ENCODE data around the gene RTP3. TPM values are rescaled to one million over a fixed set of nuclear protein-coding genes. Genes with fewer than 3 reads are reported as not detected.
"Not testable (repeated sequence)": the region's sequence is repeated elsewhere in the genome, so short reads cannot be mapped to it uniquely, and the experiment has no call there.

RTP3 gene
- total RNA-seq, 2 experiments from 2014 or later: not detected

DNA sequence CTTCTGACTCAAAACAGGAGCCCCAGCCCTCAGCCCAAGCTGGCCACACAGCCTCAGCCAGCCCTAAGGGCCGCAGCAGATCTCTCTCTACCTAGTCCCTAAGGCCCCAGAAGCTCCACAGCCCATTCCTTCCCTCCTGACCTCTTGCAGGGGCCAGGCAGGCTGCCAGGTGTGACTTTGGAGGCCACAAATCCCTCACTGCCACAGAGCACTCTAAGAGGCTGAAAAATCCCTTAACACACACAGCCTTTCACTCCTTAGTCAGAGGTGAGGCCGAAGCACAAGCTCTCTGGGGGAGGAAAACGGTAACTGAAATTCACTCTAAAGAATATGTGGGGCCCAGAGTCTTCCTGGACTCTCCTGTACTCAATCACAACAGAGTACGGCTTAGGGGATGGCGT is 45.0 kb downstream of the RTP3 start:
- ChIA-PET CTCF (interaction anchor here (1.1 to 2.5 kb wide), 5 partner anchors 16 to 87 kb away, joined by 3 to 19 read pairs (median 3); no protein-coding TSS in a partner anchor), POLR2A (interaction anchor here (0.6 kb wide), 1 partner anchor 16 kb away, joined by 3 read pairs; no protein-coding TSS in a partner anchor)
- Mint-ChIP-seq H3K4me1 (ENCODE audit: low read depth) (peaks cover 35% of the 10 kb centered on the region), H3K9me3 (peaks cover 4% of the 10 kb centered on the region), H3K4me3 (no peak overlapping the region), H3K27ac (no peak overlapping the region), H3K36me3 (ENCODE audit: low read depth) (no peaks in the 10 kb centered on the region), H3K27me3 (no peaks in the 10 kb centered on the region)
- TF ChIP-seq, protein P1, sequence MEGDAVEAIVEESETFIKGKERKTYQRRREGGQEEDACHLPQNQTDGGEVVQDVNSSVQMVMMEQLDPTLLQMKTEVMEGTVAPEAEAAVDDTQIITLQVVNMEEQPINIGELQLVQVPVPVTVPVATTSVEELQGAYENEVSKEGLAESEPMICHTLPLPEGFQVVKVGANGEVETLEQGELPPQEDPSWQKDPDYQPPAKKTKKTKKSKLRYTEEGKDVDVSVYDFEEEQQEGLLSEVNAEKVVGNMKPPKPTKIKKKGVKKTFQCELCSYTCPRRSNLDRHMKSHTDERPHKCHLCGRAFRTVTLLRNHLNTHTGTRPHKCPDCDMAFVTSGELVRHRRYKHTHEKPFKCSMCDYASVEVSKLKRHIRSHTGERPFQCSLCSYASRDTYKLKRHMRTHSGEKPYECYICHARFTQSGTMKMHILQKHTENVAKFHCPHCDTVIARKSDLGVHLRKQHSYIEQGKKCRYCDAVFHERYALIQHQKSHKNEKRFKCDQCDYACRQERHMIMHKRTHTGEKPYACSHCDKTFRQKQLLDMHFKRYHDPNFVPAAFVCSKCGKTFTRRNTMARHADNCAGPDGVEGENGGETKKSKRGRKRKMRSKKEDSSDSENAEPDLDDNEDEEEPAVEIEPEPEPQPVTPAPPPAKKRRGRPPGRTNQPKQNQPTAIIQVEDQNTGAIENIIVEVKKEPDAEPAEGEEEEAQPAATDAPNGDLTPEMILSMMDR (IDR thresholded peaks at IDR 0.05): no peak
- DNase-seq: no peak
- no peak for ATAC-seq
- intact Hi-C loops (cut with micrococcal nuclease): no loop called here

DNA sequence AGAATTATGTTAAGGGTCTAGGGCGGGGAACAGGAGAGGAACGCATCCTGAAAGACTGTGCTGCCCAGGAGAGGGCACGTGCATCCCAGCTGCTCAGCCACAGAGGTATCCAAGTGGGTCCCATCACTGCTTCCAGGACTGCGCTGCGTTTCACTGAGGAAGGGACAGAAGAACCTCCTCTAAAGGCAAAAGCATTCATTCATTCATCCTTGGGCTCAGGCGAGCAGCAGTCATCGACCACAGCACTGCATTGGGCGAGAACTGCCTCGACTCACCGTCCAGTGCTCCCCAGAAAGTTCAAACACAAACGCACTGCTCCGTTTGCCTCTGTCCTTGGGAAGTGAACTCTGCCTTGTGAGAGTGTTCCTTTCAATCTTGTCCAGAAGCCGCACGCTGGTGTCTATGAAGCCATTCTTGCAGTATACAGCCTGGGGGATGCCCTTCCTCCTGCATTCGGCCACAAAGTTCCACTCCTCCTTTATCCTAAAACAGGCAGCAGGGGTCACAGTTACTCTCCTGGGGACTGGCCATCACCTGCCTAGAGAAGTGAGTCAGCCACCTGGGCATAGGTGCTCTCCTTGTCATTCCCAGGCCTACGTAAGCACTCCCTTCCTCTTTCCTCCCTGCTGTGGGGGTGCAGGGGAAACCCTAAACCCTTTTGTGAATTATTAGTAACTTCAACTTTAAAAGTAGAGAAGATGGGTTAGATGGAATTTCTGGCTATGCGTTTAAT is 47.2 kb downstream of the RTP3 start:
- intact Hi-C loops (cut with micrococcal nuclease): no loop called here
- Mint-ChIP-seq H3K27ac (no peak overlapping the region), H3K4me1 (ENCODE audit: low read depth) (peaks cover 24% of the 10 kb centered on the region), H3K9me3 (peaks cover under 1% of the 10 kb centered on the region), H3K27me3 (no peaks in the 10 kb centered on the region), H3K36me3 (ENCODE audit: low read depth) (no peaks in the 10 kb centered on the region), H3K4me3 (no peak overlapping the region)
- no peak for DNase-seq
- no peak for ATAC-seq
- TF ChIP-seq, protein P1 (IDR thresholded peaks at IDR 0.05): no peak
- POLR2A ChIA-PET: no interaction called here
- CTCF ChIA-PET: interaction anchor here (2.2 kb wide), 1 partner anchor 56 kb away, joined by 11 read pairs; no protein-coding TSS in a partner anchor

DNA sequence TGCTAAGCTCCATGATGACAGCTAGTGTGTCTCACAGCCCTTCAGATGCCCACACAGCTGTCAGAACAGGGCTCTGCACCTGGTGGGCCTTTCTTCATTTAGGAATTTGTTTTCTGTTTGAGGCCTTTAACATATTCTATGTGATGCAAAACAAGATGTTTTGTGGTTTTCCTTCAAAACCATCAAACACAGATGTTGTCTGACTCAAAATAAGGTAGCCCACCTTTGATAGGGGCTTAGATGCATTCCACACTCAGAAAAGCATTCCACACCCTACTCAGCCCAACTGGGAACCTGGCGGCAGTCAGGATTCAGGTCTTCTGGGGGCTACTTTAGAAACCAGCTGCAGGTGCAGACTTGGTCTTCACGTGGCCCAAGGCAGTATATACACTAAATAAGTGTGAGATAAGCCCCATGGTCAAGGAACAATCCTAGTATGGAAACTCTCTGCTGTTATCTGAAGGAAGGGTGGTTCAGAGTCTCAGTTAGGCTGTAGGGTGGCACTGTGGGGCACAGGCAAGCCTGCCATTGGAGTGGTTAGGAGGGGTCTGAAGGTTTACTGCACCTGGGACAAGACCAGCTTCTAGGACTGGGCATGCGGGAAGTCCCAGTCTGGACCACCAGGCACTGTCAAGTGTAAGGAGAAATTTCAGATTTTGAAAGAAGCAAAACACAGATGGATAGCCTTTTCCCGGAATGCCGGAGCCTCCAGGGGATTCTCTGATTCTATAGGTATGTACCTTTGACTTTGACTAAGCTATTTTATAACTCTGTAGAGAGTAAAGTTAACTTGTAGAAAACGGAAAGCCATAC is 48.2 kb downstream of the RTP3 start:
- peaks cover 24% of the 10 kb centered on the region for H3K4me1 Mint-ChIP-seq (ENCODE audit: low read depth)
- H3K4me3 Mint-ChIP-seq: no peak overlapping the region
- intact Hi-C loops (cut with micrococcal nuclease): no loop called here
- no peaks in the 10 kb centered on the region for H3K27me3 Mint-ChIP-seq
- CTCF ChIA-PET: interaction anchor here (1.1 to 2.2 kb wide), 2 partner anchors 57 to 84 kb away, joined by 4 to 11 read pairs; no protein-coding TSS in a partner anchor
- DNase-seq (no peak), ATAC-seq (no peak)
- no peak overlapping the region for H3K27ac Mint-ChIP-seq
- H3K9me3 Mint-ChIP-seq: no peaks in the 10 kb centered on the region
- POLR2A ChIA-PET: no interaction called here
- H3K36me3 Mint-ChIP-seq (ENCODE audit: low read depth): no peaks in the 10 kb centered on the region
- TF ChIP-seq, protein P1 (IDR thresholded peaks at IDR 0.05): no peak

GRCh38 chr3:46546896-46547440 is 49.2 kb downstream of the RTP3 start:
- POLR2A ChIA-PET: no interaction called here
- H3K4me1 Mint-ChIP-seq (ENCODE audit: low read depth): peaks cover 23% of the 10 kb centered on the region

GRCh38 chr3:46548611-46549010 is 50.8 kb downstream of the RTP3 start:
- DNase-seq; H3K27ac Mint-ChIP-seq; H3K27me3 Mint-ChIP-seq; H3K36me3 Mint-ChIP-seq (ENCODE audit: low read depth); H3K4me3 Mint-ChIP-seq; H3K9me3 Mint-ChIP-seq; intact Hi-C loops (cut with micrococcal nuclease); ATAC-seq: not testable (repeated sequence)
- POLR2A ChIA-PET: interaction anchor here (1.5 kb wide), 1 partner anchor 10 kb away, joined by 4 read pairs; no protein-coding TSS in a partner anchor
- peaks cover 19% of the 10 kb centered on the region for H3K4me1 Mint-ChIP-seq (ENCODE audit: low read depth)
- CTCF ChIA-PET: interaction anchor here (1.0 to 4.8 kb wide), 4 partner anchors 10 to 59 kb away, joined by 3 to 40 read pairs (median 4); no protein-coding TSS in a partner anchor

More at GRCh38 chr3:46546896-46547440, 49.2 kb downstream of the RTP3 start:
- intact Hi-C loops (cut with micrococcal nuclease): no loop called here
- Mint-ChIP-seq H3K27me3 (no peaks in the 10 kb centered on the region), H3K9me3 (no peaks in the 10 kb centered on the region), H3K27ac (no peak overlapping the region), H3K36me3 (ENCODE audit: low read depth) (no peaks in the 10 kb centered on the region), H3K4me3 (no peak overlapping the region)
- ATAC-seq (no peak), DNase-seq (no peak)
- TF ChIP-seq, protein P1 (IDR thresholded peaks at IDR 0.05): no peak
- CTCF ChIA-PET: interaction anchor here (1.1 to 4.8 kb wide), 3 partner anchors 58 to 83 kb away, joined by 4 to 40 read pairs (median 11); no protein-coding TSS in a partner anchor

All from activated CD8-positive, alpha-beta T cell treated with anti-CD3 and anti-CD28 coated beads for 36 hours (primary cell).